Endothelial cell of umbilical vein (primary cell): ENCODE results near the gene HTT. TPM values are rescaled to one million over a fixed set of nuclear protein-coding genes. Genes with fewer than 3 reads are reported as not detected.

Source experiments
- BruUV-seq: library from RNA; stranded (reverse); fragments of 400-500 nt; replicated peaks from 2 replicates; lab custom pipeline; 2021; lab: Mats Ljungman, UMichigan
- CTCF ChIA-PET: fragments of 300-600, 350-600 bp; sonication (Branson Sonifier 250); formaldehyde crosslinking; loops from one replicate; lab custom pipeline; 2021; ENCODE audit warnings: antibody characterized with exemption, inconsistent platforms; lab: Charles Lee
- POLR2A ChIA-PET: fragments of 300-600, 350-600 bp; sonication (Branson Sonifier 250); formaldehyde crosslinking; loops from one replicate; lab custom pipeline; 2021; ENCODE audit warnings: antibody characterized with exemption, inconsistent platforms; lab: Charles Lee
- DNase-seq: peaks from one replicate; pipeline ENCODE4 v3.0.0-alpha.2; 2011; ENCODE audit warnings: low read depth, low spot score
- FAIRE-seq: peaks from 2 replicates; lab custom pipeline; 2011; peaks lifted over from hg19 to GRCh38; lab: Jason Lieb, UNC
- H2AFZ ChIP-seq: 2 replicates; pipeline ENCODE4 v1.6.0; 2012; ENCODE audit warnings: low read depth, low read length, control low read depth, inconsistent platforms
- H3K27ac ChIP-seq: 2 replicates; pipeline ENCODE4 v1.5.1; 2011; ENCODE audit warnings: low read depth, mild to moderate bottlenecking, control low read depth, low read length, moderate library complexity; ENCODE audit not compliant: insufficient read depth
- H3K27me3 ChIP-seq, 2 experiments: 2 replicates each; pipeline versions ENCODE4 v1.6.0 to v1.6.1; 2011; ENCODE audit warnings: low read length in 2 of 2, mixed read lengths in 1 of 2; ENCODE audit not compliant: control insufficient read depth in 2 of 2, insufficient read depth in 2 of 2
- H3K36me3 ChIP-seq, 2 experiments: 2 replicates in 1 of 2; 3 replicates in 1 of 2; pipeline ENCODE4 v1.5.1; 2011; ENCODE audit warnings: low read length in 2 of 2, mild to moderate bottlenecking in 1 of 2, moderate library complexity in 1 of 2; ENCODE audit not compliant: control insufficient read depth in 2 of 2, insufficient read depth in 2 of 2; ENCODE audit errors: extremely low read depth in 1 of 2
- H3K4me1 ChIP-seq: 3 replicates; pipeline ENCODE4 v1.5.1; 2011; ENCODE audit warnings: mild to moderate bottlenecking, low read length; ENCODE audit not compliant: control insufficient read depth, insufficient read depth; ENCODE audit errors: extremely low read depth
- H3K4me2 ChIP-seq: 2 replicates; pipeline ENCODE4 v1.6.1; 2011; ENCODE audit warnings: low read length, control low read depth, mixed read lengths; ENCODE audit not compliant: insufficient read depth
- H3K4me3 ChIP-seq, 3 experiments: fragments of 200-600 bp in 1 of 3; sonication (generic), shearing (Covaris generic) in 1 of 3; replicated peaks in 1 of 3; 2 replicates each; pipeline ENCODE4 v1.5.1; 2011 to 2016; ENCODE audit warnings: control low read depth in 3 of 3, low read length in 3 of 3, mild to moderate bottlenecking in 2 of 3, inconsistent platforms in 1 of 3, low read depth in 1 of 3, moderate library complexity in 1 of 3; ENCODE audit not compliant: insufficient read depth in 1 of 3
- H3K79me2 ChIP-seq: 2 replicates; pipeline ENCODE4 v1.6.0; 2012; ENCODE audit warnings: low read length, inconsistent platforms; ENCODE audit not compliant: control insufficient read depth, insufficient read depth
- H3K9ac ChIP-seq: replicated peaks from 2 replicates; pipeline ENCODE3; 2011; ENCODE audit warnings: low read length, control low read depth; ENCODE audit not compliant: insufficient read depth; ENCODE audit errors: extremely low read depth
- H3K9me1 ChIP-seq: replicated peaks from 3 replicates; pipeline ENCODE4 v1.6.0; 2011; ENCODE audit warnings: mild to moderate bottlenecking, low read length; ENCODE audit not compliant: control insufficient read depth, insufficient read depth; ENCODE audit errors: extremely low read depth
- H3K9me3 ChIP-seq: replicated peaks from 2 replicates; pipeline ENCODE4 v1.5.1; 2012; ENCODE audit warnings: low read length, inconsistent platforms; ENCODE audit not compliant: control insufficient read depth, insufficient read depth
- H4K20me1 ChIP-seq: replicated peaks from 2 replicates; pipeline ENCODE3; 2011; ENCODE audit warnings: mild to moderate bottlenecking, low read length; ENCODE audit not compliant: control insufficient read depth, insufficient read depth; ENCODE audit errors: extremely low read depth
- EZH2 ChIP-seq: IDR thresholded peaks from 2 replicates; pipeline ENCODE4 v1.6.1; 2012; ENCODE audit warnings: borderline replicate concordance, low read depth, mild to moderate bottlenecking, moderate library complexity, low read length, inconsistent platforms; ENCODE audit not compliant: severe bottlenecking
- FOS ChIP-seq: IDR thresholded peaks from 2 replicates; pipeline ENCODE4 v1.6.1; 2011; ENCODE audit warnings: mild to moderate bottlenecking, low read length, moderate library complexity, borderline replicate concordance; ENCODE audit not compliant: insufficient read depth
- GATA2 ChIP-seq: IDR thresholded peaks from 2 replicates; pipeline ENCODE4 v1.7.0; 2011; ENCODE audit warnings: low read depth, mild to moderate bottlenecking, moderate library complexity, mixed read lengths, low read length; ENCODE audit not compliant: insufficient read length, insufficient read depth
- JUN ChIP-seq: IDR thresholded peaks from 2 replicates; pipeline ENCODE4 v1.6.1; 2011; ENCODE audit warnings: borderline replicate concordance, low read depth; ENCODE audit not compliant: insufficient read length, insufficient read depth
- MYC ChIP-seq: IDR thresholded peaks from one replicate; pipeline ENCODE4 v1.6.1; 2011; ENCODE audit warnings: mild to moderate bottlenecking, low read depth, low read length
- POLR2A ChIP-seq: IDR thresholded peaks from 2 replicates; pipeline ENCODE4 v1.6.1; 2012; ENCODE audit warnings: low read depth, mild to moderate bottlenecking, control low read depth, low read length
- POLR2AphosphoS5 ChIP-seq: IDR thresholded peaks from 2 replicates; pipeline ENCODE4 v1.6.1; 2012; ENCODE audit warnings: low read depth, mild to moderate bottlenecking, control low read depth, low read length, moderate library complexity; ENCODE audit not compliant: insufficient read depth
- dilution Hi-C: fragments of 300-500 bp; cut with MboI; formaldehyde crosslinking; loops from one replicate; pipeline ENCODE4 v1.15.0; 2019; ENCODE audit warnings: low sequenced_read_pairs; ENCODE audit not compliant: extremely low pct_ligation_motif_present
- intact Hi-C: fragments of 100-400 bp; cut with micrococcal nuclease; formaldehyde crosslinking; loops from one replicate; pipeline ENCODE4 v1.10.0; 2022
- polyA plus RNA-seq, 4 experiments: library from polyadenylated mRNA; depleted of rRNA in 3 of 4; stranded (reverse) in 3 of 4; unstranded in 1 of 4; fragments of >200 nt; gene quantifications; 2 replicates each; pipeline versions ENCODE4 v1.2.1 to v1.2.3, GENCODE V29; 2011 to 2012; ENCODE audit warnings: missing spikeins in 1 of 4
- total RNA-seq: library from RNA; stranded (reverse); gene quantifications from 2 replicates; pipeline ENCODE4 v1.2.3, GENCODE V29; 2021
- TF ChIP-seq, protein P1 (sequence below), 2 donors: IDR thresholded peaks; 1 replicate in 1 of 2; 2 replicates in 1 of 2; pipeline ENCODE4 v1.5.1; 2011; ENCODE audit warnings: low read length in 2 of 2, mild to moderate bottlenecking in 2 of 2, moderate library complexity in 2 of 2, control low read depth in 1 of 2, inconsistent platforms in 1 of 2, low read depth in 1 of 2; ENCODE audit not compliant: insufficient read depth in 1 of 2; ENCODE audit errors: extremely low read depth in 1 of 2
- TF ChIP-seq, protein P2 (sequence below): IDR thresholded peaks from 2 replicates; pipeline ENCODE4 v1.6.1; 2011; ENCODE audit not compliant: insufficient read depth, insufficient read length

HTT gene
- total and polyA plus RNA-seq, 2 donors (not counting 3 experiments of a cell fraction or from before 2014, with no cell fraction given): 15.7 to 61.2 TPM

DNA sequence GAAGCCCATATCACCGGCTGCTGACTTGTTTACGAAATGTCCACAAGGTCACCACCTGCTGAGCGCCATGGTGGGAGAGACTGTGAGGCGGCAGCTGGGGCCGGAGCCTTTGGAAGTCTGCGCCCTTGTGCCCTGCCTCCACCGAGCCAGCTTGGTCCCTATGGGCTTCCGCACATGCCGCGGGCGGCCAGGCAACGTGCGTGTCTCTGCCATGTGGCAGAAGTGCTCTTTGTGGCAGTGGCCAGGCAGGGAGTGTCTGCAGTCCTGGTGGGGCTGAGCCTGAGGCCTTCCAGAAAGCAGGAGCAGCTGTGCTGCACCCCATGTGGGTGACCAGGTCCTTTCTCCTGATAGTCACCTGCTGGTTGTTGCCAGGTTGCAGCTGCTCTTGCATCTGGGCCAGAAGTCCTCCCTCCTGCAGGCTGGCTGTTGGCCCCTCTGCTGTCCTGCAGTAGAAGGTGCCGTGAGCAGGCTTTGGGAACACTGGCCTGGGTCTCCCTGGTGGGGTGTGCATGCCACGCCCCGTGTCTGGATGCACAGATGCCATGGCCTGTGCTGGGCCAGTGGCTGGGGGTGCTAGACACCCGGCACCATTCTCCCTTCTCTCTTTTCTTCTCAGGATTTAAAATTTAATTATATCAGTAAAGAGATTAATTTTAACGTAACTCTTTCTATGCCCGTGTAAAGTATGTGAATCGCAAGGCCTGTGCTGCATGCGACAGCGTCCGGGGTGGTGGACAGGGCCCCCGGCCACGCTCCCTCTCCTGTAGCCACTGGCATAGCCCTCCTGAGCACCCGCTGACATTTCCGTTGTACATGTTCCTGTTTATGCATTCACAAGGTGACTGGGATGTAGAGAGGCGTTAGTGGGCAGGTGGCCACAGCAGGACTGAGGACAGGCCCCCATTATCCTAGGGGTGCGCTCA, 165.8 kb downstream of the HTT start:
- Histone ChIP-seq H3K9me1 (no peaks in the 10 kb centered on the region), H2AFZ (no peak overlapping the region), H3K9me3 (no peaks in the 10 kb centered on the region), H3K27me3 (no peaks in the 10 kb centered on the region), H3K79me2 (no peaks in the 10 kb centered on the region), H3K9ac (no peak overlapping the region), H3K4me2 (no peak overlapping the region), H3K27ac (no peak overlapping the region), H4K20me1 (no peaks in the 10 kb centered on the region), H3K4me1 (no peaks in the 10 kb centered on the region), H3K36me3 (peaks cover 2 to 24% of the 10 kb centered on the region in 2 experiments), H3K4me3 (no peak overlapping the region)
- CTCF ChIA-PET: interaction anchor here (1.7 kb wide), 1 partner anchor 240 kb away, joined by 4 read pairs; no protein-coding TSS in a partner anchor
- FAIRE-seq (no peak), DNase-seq (no peak)
- POLR2A ChIA-PET: no interaction called here
- intact Hi-C loops: loop anchor here (10.0 kb wide), 1 partner anchor 185 kb away; no protein-coding TSS in a partner anchor
- no peak for TF ChIP-seq POLR2A
- TF ChIP-seq EZH2: no peak
- TF ChIP-seq JUN: no peak
- no peak for TF ChIP-seq GATA2
- TF ChIP-seq POLR2AphosphoS5: no peak
- TF ChIP-seq FOS: no peak
- TF ChIP-seq, protein P1, sequence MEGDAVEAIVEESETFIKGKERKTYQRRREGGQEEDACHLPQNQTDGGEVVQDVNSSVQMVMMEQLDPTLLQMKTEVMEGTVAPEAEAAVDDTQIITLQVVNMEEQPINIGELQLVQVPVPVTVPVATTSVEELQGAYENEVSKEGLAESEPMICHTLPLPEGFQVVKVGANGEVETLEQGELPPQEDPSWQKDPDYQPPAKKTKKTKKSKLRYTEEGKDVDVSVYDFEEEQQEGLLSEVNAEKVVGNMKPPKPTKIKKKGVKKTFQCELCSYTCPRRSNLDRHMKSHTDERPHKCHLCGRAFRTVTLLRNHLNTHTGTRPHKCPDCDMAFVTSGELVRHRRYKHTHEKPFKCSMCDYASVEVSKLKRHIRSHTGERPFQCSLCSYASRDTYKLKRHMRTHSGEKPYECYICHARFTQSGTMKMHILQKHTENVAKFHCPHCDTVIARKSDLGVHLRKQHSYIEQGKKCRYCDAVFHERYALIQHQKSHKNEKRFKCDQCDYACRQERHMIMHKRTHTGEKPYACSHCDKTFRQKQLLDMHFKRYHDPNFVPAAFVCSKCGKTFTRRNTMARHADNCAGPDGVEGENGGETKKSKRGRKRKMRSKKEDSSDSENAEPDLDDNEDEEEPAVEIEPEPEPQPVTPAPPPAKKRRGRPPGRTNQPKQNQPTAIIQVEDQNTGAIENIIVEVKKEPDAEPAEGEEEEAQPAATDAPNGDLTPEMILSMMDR (IDR thresholded peaks at IDR 0.05; ENCODE audit: extremely low read depth in 1 of 2, insufficient read depth in 1 of 2, low read depth in 1 of 2, low read length in 2 of 2): no peak
- TF ChIP-seq, protein P2, sequence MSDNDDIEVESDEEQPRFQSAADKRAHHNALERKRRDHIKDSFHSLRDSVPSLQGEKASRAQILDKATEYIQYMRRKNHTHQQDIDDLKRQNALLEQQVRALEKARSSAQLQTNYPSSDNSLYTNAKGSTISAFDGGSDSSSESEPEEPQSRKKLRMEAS: no peak
- no peak for TF ChIP-seq MYC
- BruUV-seq: TSS peak; percentile 25
- dilution Hi-C loops: no loop called here
